ENCODE data around the gene MATK.

DNA sequence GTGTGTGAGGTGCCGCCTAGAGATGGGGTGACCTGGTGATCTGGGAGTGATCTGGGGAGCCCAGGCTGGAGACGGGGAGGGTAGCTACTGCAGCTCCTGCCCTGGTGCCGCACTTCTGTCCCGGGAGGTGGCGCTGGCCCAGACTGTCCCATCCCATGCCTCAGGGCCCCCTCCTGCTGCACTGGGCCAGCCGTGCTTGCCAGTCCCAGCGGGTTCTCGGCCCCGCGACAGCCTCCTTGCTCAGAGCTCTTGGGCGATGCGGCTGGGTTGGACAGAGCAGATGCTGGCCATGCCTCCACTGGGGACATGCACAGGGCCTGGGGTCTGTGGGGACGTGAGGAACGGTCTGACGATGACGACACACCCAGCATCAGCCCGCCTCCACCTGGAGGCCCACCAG, 16.7 kb downstream of the MATK start:
- TF ChIP-seq, protein P1, sequence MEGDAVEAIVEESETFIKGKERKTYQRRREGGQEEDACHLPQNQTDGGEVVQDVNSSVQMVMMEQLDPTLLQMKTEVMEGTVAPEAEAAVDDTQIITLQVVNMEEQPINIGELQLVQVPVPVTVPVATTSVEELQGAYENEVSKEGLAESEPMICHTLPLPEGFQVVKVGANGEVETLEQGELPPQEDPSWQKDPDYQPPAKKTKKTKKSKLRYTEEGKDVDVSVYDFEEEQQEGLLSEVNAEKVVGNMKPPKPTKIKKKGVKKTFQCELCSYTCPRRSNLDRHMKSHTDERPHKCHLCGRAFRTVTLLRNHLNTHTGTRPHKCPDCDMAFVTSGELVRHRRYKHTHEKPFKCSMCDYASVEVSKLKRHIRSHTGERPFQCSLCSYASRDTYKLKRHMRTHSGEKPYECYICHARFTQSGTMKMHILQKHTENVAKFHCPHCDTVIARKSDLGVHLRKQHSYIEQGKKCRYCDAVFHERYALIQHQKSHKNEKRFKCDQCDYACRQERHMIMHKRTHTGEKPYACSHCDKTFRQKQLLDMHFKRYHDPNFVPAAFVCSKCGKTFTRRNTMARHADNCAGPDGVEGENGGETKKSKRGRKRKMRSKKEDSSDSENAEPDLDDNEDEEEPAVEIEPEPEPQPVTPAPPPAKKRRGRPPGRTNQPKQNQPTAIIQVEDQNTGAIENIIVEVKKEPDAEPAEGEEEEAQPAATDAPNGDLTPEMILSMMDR (IDR thresholded peaks at IDR 0.05) = no peak
- TF ChIP-seq POLR2A (IDR thresholded peaks at IDR 0.05) = no peak
